HL-60 (cell line): ENCODE measurements around the gene TNRC6C.

Experiments
- DNase-seq, 2 experiments: peaks; one replicate each; pipeline ENCODE4 v3.0.0-alpha.2; 2010 to 2020; ENCODE audit warnings: low read depth in 1 of 2, low spot score in 1 of 2
- H3K27ac ChIP-seq: fragments of 250-450 bp; sonication (Bioruptor Pico); replicated peaks from 2 replicates; pipeline ENCODE4 v1.5.1; 2020; ENCODE audit warnings: mild to moderate bottlenecking, moderate library complexity
- H3K27me3 ChIP-seq: fragments of 250-450 bp; sonication (Bioruptor Pico); 2 replicates; pipeline ENCODE4 v1.5.1; 2021; ENCODE audit warnings: mild to moderate bottlenecking, moderate library complexity; ENCODE audit not compliant: insufficient read depth, poor library complexity, severe bottlenecking
- H3K4me3 ChIP-seq: replicated peaks from 2 replicates; pipeline ENCODE4 v1.5.1; 2011; ENCODE audit warnings: mild to moderate bottlenecking, control low read depth, low read length; ENCODE audit not compliant: insufficient read depth
- GABPA ChIP-seq: IDR thresholded peaks from 2 replicates; pipeline ENCODE4 v1.6.1; 2012; ENCODE audit warnings: low read depth
- POLR2AphosphoS5 ChIP-seq: IDR thresholded peaks from 2 replicates; pipeline ENCODE4 v1.6.1; 2012; ENCODE audit warnings: low read depth
- REST ChIP-seq: IDR thresholded peaks from 2 replicates; pipeline ENCODE4 v1.6.1; 2012; ENCODE audit warnings: low read depth; ENCODE audit not compliant: insufficient replicate concordance
- SPI1 ChIP-seq: IDR thresholded peaks from 2 replicates; pipeline ENCODE4 v1.6.1; 2012; ENCODE audit warnings: low read depth, mild to moderate bottlenecking, borderline replicate concordance
- TF ChIP-seq, protein P1 (sequence below): IDR thresholded peaks from one replicate; pipeline ENCODE4 v1.5.1; 2011; ENCODE audit warnings: low read length, control low read depth, inconsistent platforms; ENCODE audit not compliant: insufficient read depth

Gene TNRC6C

DNA sequence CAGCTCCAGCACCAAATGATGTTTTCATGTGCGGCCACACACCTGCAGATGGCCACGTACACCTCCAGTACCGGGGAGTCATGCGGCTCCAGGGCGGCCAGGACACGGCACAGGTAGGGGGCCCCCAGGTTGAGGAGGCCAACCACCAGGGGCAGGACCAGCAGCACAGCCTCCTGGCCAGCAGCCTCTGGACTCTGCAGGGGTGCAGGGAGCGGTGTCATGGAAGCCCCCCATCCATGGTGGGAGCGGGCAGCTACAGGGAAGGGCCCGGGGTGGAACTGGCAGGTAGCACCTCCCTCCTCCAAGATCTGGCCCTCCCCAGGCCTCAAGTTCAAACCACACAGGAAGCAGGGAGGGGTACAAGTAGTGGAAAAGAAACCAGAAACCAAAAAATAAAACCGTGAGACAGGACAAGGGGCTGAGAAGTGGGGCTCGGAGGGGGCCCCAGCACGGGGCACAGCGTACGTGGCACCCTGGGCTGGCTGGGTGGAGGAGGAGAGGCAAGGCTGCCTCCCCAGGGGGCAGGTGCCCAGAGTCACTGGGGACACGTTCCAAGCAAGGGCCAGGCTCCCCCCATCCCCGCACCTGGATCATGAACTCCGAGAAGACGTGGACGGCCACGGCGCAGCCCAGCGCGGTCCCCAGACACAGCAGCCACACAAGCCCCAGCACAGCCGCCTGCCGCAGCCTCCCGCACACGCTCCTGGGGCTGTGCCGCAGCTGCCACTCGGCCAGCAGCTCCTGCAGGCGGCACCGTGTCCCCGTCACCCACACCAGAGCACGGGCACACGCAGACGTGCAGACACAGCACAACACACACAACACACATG lies 162.7 kb downstream of the TNRC6C start:
- Histone ChIP-seq H3K27ac (no peak overlapping the region), H3K27me3 (no peaks in the 10 kb centered on the region), H3K4me3 (no peak overlapping the region)
- TF ChIP-seq POLR2AphosphoS5 (no peak), REST (no peak), GABPA (no peak), SPI1 (no peak)
- TF ChIP-seq, protein P1, sequence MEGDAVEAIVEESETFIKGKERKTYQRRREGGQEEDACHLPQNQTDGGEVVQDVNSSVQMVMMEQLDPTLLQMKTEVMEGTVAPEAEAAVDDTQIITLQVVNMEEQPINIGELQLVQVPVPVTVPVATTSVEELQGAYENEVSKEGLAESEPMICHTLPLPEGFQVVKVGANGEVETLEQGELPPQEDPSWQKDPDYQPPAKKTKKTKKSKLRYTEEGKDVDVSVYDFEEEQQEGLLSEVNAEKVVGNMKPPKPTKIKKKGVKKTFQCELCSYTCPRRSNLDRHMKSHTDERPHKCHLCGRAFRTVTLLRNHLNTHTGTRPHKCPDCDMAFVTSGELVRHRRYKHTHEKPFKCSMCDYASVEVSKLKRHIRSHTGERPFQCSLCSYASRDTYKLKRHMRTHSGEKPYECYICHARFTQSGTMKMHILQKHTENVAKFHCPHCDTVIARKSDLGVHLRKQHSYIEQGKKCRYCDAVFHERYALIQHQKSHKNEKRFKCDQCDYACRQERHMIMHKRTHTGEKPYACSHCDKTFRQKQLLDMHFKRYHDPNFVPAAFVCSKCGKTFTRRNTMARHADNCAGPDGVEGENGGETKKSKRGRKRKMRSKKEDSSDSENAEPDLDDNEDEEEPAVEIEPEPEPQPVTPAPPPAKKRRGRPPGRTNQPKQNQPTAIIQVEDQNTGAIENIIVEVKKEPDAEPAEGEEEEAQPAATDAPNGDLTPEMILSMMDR = no peak
- DNase-seq = no peak

DNA sequence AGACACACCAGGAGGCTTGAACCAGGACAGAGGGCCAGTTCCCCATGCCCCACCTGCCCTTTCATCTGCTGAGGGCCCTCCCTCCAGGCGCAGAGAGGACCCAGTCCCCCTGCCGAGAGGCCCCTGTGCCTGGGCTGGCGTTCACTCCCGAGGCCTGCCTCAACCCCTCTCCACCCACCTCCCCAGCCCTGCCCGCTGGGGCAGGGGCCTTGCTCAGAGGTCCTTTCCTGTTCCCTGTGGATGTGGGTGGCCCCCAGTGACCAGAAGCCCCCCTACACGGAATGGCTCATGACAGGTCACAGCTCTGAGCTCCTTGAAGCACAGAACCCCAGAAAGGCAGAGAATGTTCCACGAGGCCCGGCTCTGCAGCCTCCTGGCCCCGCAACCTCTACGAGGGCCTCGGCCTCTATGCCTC lies 163.3 kb downstream of the TNRC6C start:
- Histone ChIP-seq H3K4me3 (no peak overlapping the region), H3K27me3 (no peaks in the 10 kb centered on the region), H3K27ac (no peak overlapping the region)
- TF ChIP-seq REST (no peak), POLR2AphosphoS5 (no peak), GABPA (no peak), SPI1 (no peak)
- TF ChIP-seq, protein P1 = no peak
- no peak for DNase-seq

DNA sequence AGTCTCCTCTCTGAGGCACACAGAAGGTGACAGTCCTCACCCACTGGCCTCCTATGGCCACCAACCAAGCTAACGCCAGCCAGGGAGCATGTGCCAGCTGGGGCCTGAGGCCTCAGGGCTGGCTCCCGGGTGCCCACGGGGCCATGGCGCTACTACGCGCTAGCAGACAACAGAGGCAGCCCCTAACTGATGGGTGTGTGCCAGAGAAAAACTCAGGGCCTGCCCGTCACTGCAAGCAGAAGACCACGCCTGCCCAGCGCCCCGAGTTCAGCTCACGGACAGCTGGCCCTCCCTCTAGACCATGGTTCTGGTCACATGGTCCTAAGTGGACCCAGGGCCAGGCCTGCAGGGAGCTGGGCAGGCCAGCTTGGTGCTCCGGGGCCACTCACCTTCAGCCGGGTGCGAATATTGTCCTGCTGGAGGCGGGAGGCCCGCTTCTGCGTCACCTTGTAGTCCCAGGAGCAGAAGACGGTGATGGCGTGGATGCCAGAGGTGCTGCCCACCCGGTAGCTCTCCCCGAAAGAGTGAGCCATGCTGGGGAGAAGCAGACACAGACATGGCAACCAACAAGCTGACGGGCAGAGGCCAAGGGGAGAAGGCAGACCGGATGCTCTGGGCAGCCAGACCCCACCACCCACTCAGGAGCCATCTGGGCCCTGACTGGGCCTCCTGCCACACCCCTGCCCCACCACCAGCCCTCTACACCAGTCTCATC lies 163.9 kb downstream of the TNRC6C start:
- no peak for DNase-seq
- Histone ChIP-seq H3K27me3 (no peaks in the 10 kb centered on the region), H3K4me3 (no peak overlapping the region), H3K27ac (no peak overlapping the region)
- no peak for TF ChIP-seq GABPA
- TF ChIP-seq SPI1 = no peak
- TF ChIP-seq POLR2AphosphoS5 = no peak
- no peak for TF ChIP-seq REST
- TF ChIP-seq, protein P1 = no peak
